Measurements from ENCODE around the gene CCNL1.
"Not testable (repeated sequence)": the region's sequence is repeated elsewhere in the genome, so short reads cannot be mapped to it uniquely, and the experiment has no call there.

CCNL1 gene

DNA sequence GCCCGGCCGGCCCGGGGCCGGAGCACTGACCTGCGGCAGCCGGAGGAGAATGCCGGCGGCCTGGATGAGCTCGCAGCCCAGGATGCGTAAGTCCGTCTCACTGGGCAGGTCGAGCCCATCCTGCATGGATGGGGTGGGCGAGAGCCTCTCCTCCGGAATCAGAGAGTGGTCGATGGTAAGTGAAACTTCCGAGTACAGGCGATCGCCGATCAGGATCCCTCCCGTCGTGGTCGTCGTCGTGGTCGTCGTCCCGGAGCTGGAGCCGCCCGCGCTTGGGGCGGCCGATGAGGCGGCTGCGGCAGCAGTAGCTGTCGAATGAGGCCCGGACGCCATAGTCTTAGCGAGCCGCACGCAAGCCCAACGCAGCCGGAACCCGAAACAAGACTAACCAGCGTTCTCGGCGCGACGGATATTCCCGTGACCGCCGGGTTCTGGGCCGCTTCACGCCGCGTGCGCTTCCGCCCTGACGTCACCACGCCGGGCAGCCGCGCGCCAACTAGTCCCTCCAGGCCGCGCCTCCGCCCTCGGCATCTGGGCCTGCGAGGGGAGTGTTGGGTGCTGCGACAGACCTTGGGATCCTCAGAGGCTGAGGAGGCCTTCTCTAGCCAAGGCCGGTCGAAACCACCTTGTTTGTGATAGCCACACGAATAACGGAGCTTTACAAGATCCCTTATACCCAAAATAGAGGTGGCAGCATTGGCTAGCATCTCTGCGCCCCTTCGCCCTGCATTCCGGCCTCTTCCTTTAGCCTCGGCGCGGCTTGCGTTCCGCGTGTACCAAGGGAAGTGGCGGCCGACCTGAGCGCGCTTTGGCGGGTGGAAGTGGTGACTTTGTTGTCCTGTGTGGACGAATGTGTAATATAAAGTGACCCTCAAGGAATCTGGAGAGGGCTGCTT, at the start of gene CCNL1:
Gene CCNL1 (minus strand): TSS at position 386 of the 896 bp plus-strand sequence. CDS start 53 bp downstream, at position 333.
- DNase-seq (ENCODE audit: low read depth): peak; percentile 95

DNA sequence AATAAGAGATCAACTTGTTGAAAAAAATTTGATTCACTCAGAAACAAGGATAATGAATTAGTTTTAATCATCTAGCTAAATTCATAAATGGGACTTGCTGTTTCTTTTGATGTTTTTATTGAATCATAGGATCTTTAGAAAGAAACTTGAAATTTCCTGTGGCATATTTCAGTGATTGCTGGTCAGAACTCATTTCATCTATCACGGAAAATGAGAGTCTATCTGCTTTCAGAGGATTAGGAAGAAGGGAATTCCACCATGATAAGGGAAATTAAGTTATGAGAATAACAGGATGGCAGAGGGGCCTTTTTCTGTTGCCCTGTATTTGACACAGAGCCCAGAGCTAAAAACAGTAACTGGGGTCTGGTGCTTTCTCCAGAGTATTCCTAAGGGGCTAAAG, 44.9 kb upstream of the CCNL1 start:
- DNase-seq (ENCODE audit: low read depth): no peak

- peak; percentile 68 for DNase-seq (ENCODE audit: low read depth)
Measured at GRCh38 chr3:157204431-157204830, 44.5 kb upstream of the CCNL1 start.

DNA sequence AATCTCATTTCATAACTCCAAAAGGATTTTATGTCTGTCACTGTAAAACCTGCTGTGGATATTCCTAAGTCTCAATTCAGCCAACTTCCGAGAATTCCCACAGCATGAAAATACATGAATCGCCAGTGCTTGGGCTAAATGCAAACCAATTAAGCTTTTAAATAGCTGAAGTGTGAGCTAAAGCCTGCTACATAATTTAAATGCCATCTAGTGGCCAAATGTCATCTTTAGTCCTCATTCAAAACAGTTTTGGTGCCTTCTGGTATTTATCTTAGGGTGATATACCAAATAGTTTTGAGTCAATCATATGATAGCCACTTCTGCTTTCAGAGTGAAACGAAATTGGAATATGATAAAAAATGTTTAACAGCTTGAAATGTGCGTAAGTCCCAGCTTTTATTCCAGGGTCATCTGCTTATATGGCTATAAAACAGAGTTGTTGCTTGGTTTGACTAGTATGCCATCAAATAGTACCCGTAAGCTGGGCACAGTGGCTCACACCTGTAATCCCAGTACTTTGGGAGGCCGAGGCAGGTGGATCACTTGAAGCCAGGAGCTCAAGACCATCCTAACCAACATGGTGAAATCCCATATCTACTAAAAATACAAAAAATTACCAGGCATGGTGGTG, 41.8 kb upstream of the CCNL1 start:
- peak; percentile 24 for DNase-seq (ENCODE audit: low read depth)

DNA sequence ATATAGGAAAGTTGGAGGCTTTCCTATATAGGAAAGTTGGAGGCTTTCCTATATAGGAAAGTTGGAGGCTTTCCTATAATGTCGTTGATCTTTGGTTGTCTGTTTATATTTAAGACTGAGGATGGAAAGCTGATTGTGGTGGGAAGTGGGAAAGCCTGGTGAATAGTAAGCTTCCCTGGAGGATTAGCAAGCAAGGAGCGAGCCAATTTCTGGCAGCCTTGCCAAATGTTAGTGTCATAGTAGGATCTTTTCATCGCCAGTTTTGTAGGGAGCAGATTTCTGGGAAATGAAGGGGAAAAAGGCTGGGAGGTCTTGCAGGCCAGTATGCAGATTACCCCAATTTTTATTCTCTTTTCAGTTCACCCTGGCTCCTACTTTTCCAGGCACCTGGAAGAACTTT, 39.9 kb upstream of the CCNL1 start:
- DNase-seq (ENCODE audit: low read depth): no peak

DNA sequence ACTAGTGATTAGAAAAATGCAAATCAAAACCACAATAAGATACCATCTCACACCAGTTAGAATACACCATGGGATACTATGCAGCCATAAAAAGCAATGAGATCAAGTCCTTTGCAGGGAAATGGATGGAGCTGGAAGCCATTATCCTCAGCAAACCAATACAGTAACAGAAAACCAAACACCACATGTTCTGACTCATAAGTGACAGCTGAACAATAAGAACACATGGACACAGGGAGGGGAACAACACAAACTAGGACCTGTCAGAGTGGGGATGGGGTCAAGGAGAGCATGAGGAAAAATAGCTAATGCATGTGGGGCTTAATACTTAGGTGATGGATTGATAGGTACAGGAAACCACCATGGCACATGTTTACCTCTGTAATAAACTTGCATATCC, 36.0 kb upstream of the CCNL1 start:
- DNase-seq (ENCODE audit: low read depth): no peak

GRCh38 chr3:157191149-157191548, 31.2 kb upstream of the CCNL1 start:
- not testable (repeated sequence) for DNase-seq (ENCODE audit: low read depth)

- no peak for DNase-seq (ENCODE audit: low read depth)
Measured at GRCh38 chr3:157190380-157190872, 30.5 kb upstream of the CCNL1 start.

GRCh38 chr3:157188391-157188790, 28.4 kb upstream of the CCNL1 start:
- DNase-seq (ENCODE audit: low read depth): no peak

- DNase-seq (ENCODE audit: low read depth): no peak
Measured at GRCh38 chr3:157182879-157183278, 22.9 kb upstream of the CCNL1 start.

GRCh38 chr3:157180262-157180661, 20.3 kb upstream of the CCNL1 start:
- no peak for DNase-seq (ENCODE audit: low read depth)

- DNase-seq (ENCODE audit: low read depth): no peak
Measured at GRCh38 chr3:157179365-157179803, 19.4 kb upstream of the CCNL1 start.

GRCh38 chr3:157178503-157179364, 18.8 kb upstream of the CCNL1 start:
- DNase-seq (ENCODE audit: low read depth): not testable (repeated sequence)

DNA sequence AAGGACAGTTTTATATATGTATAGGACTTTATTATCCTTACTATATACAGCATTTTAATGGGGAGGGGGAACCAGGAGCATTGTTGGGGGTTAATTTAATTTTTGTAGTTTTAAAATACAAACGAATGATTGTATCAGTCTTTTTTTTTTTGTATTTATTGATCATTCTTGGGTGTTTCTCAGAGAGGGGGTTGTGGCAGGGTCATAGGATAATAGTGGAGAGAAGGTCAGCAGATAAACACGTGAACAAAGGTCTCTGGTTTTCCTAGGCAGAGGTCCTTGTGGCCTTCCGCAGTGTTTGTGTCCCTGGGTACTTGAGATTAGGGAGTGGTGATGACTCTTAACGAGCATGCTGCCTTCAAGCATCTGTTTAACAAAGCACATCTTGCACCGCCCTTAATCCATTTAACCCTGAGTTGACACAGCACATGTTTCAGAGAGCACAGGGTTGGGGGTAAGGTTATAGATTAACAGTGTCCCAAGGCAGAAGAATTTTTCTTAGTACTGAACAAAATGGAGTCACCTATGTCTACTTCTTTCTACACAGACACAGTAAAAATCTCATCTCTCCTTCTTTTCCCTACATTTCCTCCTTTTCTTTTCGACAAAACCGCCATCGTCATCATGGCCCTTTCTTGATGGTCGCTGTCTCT, 18.0 kb upstream of the CCNL1 start:
- DNase-seq (ENCODE audit: low read depth): not testable (repeated sequence)

GRCh38 chr3:157176934-157177333, 17.0 kb upstream of the CCNL1 start:
- no peak for DNase-seq (ENCODE audit: low read depth)

- DNase-seq (ENCODE audit: low read depth): peak; percentile 34
Measured at GRCh38 chr3:157175691-157176507, 16.0 kb upstream of the CCNL1 start.

DNA sequence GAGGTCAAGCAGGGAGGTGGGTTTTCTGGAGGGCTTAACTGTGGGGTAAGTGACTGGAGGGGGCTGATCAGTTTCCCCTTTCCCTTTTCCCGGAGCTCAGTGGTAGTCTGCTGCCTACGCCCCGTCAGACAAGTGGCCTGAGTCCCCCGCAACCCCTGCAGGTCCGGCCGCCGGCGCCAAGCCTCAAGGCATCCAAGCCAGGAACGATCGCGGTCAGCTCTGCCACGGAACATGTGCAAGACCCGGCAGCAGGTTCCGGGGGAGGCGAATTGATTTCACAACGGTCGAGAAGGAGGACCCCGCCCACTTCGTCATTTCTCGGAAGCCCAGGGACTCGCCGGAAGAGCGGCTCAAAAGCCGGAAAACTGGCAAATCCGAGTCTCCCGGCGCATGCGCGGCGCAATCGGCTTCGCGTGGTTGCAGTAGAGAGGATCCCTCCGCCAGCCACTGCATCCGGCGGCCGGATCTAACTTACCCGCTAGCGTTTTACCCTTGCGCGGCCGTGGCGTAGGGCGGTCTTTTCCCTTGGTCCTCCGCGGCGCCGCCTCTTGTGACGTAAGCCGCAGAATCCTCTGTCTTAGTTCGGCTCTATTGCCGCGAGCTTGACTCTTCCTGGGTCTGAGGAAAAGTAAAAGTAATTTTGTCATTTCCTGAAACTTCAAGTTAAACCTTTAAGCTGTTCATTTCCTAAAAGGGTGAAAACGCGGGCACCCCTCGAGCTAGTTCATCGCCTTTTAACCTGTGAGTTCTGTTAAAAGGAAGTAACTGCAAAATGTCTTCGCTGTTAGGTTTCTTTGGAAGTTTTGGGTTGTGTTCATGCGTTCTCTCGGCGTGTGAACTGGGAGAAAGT, 14.9 kb upstream of the CCNL1 start:
- DNase-seq (ENCODE audit: low read depth): peak; percentile 100

DNA sequence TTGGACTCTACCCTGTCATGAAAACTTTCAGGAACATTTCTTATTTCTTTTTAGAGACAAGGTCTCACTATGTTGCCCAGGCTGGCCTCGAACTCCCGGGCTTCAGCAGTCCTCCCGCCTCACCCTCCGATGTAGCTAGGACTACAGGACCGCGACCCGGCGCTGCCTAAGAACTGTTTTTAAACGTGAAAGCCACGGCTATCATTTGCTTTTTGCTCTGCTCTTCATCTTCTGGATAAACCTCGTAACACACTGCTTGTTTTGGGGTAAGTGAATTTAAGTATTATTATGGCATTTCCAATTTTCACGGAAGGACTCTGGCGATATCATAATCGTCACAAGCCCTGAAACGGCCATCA, 14.3 kb upstream of the CCNL1 start:
- peak; percentile 6 for DNase-seq (ENCODE audit: low read depth)

GRCh38 chr3:157173343-157173742, 13.4 kb upstream of the CCNL1 start:
- DNase-seq (ENCODE audit: low read depth): not testable (repeated sequence)

DNA sequence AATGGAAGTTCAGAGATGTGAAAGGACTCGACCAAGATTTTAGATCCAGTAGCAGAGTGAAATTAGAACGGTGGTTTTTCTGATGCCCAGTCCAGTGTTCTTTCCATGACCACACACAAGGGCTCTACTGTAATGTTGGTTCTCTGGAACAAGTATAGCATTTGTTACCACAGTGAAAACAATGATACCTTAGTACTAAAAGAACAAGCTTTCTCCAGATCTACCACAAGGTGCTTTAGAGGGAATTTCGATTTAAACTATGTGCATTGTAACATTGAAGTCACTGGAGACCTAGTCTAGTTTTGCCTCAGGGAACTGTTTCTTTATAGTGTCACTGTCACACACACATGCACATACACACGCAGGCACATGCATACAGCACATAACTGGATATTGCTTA, 12.8 kb upstream of the CCNL1 start:
- no peak for DNase-seq (ENCODE audit: low read depth)

Measured in fibroblast of the conjunctiva (primary cell).